ENCODE results near the gene HECW1.
"Not testable (repeated sequence)": the region's sequence is repeated elsewhere in the genome, so short reads cannot be mapped to it uniquely, and the experiment has no call there.

Gene HECW1

DNA sequence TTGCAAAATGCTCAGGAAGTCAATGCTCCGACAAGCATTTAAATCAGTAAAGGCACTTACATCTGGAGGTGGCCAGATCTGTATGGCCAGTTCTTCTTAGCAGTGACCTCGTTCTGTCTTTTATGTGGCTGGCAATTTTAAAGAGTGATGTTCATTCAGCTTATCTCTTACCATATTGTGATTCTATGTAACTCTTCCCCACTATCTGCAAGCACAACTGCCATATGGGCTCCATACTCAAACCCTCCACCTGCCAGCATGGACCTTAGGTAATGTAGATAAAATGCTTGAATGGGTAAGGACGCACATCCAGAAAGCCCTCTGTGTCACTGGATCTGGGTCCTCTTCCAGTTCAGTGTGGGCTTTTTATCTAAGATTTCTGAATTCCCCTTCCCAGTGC lies 428.0 kb downstream of the HECW1 start:
- no peak for DNase-seq (ENCODE audit: low spot score)

DNA sequence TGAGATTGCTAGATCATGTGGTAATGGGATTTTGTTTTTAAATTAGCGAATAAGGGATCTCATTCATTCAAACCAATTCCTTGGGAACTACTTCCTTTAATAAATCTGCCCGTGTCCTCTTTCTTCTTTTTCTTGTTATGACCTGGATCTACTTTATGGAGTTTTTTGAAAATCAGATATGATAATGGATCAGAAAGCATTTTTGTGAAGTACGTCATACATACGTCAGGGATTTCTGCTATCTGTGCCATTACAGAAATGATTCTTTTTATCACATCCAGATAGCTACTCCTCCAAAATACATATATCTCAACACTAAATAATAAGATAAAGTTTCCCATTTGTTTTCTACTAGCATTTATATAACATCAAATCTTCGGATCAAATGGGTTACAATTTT lies 430.3 kb downstream of the HECW1 start:
- DNase-seq (ENCODE audit: low spot score): no peak

DNA sequence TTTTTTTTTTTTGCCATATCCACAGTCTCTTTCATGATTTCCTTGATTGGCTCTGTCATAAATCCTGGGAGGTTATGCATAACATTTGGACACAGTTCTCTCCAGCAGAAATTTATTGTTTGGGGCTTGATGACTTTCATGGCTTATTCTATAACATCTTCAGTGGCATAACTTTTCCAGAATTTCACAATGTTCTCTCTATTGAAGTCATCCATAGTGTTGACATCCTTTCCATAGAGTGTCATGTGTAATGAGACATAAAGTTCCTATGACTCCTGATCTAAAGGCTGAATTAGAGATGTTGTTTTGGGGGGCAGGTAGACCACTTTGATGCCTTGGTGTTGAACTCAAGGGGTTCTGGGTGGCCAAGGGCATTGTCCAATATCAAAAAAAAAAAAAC lies 433.8 kb downstream of the HECW1 start:
- DNase-seq (ENCODE audit: low spot score): no peak

GRCh38 chr7:43550427-43550826 lies 438.0 kb downstream of the HECW1 start:
- no peak for DNase-seq (ENCODE audit: low spot score)

GRCh38 chr7:43552122-43552521 lies 439.7 kb downstream of the HECW1 start:
- DNase-seq (ENCODE audit: low spot score): no peak

GRCh38 chr7:43553999-43554398 lies 441.6 kb downstream of the HECW1 start:
- no peak for DNase-seq (ENCODE audit: low spot score)

DNA sequence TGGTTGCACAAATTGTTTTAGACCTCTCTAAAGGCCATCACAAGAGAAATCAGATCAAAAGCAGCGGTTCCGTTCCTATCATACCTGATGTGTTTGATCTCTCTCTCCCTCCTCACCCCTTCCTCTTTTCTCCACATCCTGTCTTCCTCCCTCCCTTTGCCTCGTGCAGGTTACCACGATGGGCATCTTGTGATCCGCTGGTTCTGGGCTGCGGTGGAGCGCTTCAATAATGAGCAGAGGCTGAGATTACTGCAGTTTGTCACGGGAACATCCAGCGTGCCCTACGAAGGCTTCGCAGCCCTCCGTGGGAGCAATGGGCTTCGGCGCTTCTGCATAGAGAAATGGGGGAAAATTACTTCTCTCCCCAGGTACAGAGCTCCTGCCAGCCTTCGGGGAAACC lies 442.0 kb downstream of the HECW1 start:
- no peak for DNase-seq (ENCODE audit: low spot score)

DNA sequence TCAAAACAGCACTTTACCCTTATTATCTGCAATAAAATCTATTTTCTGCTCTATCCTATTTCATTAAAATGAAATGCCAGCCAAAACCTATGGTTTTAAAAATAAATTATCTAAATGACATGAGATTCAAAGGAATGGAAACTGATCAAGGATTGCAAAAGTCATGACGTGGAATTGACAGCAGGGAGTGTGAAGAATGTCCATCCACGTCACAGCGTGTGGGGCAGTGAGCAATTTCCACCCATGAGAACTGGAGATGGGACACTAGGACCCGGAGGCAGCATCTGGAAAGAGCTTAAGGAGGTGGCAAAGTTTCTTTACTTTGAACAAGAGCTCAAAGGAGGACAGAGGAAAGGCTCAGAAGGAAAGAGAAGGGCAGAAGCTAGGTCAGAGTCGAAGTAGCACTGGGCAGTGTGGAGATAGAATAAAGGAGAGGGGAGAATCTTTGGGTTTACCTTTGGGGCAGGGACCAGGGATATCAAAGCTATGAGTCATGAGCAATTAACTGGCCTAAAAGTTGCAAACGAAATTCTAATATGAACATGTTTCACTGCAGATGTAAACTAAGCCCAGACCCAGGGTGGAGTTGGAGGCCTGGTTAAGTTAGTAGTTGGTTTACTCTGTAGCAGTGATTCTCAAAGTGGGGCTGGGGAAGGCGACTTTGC lies 445.5 kb downstream of the HECW1 start:
- no peak for DNase-seq (ENCODE audit: low spot score)

DNA sequence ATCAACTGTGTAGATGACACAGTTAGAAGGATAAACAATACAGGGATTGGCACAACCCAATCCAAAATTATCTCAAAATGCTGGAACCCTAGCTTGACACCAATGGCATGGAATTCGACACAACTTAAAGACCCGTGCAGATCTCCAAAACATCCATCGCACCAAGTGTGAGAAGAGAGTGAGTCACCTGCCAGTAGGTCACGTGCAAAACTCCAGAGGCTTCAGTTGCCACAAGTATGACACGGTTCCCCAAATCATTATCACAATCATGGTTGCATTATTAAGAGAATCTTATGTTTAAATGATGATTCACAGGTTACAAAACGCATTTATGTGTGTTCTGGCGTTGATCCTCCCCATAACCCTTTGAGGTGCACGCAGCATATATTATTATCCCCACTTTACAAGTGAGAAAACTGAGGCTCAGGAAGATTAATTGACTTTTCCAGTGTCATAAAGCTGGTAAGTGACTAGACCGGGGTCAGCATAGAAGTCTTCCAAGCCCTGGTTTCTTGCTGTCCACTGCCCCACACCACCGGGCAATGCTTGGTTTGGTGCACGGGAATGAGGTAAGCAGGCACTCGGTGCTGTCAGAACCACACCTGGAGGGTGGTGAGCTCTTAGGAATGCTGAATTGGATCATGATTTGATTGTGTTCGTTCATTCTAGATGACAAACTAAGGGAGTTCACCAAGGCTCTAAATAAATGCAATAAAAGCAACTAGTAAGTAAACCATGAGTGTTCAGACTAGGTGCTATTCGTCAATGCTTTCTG lies 446.9 kb downstream of the HECW1 start:
- no peak for DNase-seq (ENCODE audit: low spot score)

- DNase-seq (ENCODE audit: low spot score): no peak
Observed at GRCh38 chr7:43559946-43560335, 447.5 kb downstream of the HECW1 start.

- no peak for DNase-seq (ENCODE audit: low spot score)
Observed at GRCh38 chr7:43560742-43561330, 448.4 kb downstream of the HECW1 start.

DNA sequence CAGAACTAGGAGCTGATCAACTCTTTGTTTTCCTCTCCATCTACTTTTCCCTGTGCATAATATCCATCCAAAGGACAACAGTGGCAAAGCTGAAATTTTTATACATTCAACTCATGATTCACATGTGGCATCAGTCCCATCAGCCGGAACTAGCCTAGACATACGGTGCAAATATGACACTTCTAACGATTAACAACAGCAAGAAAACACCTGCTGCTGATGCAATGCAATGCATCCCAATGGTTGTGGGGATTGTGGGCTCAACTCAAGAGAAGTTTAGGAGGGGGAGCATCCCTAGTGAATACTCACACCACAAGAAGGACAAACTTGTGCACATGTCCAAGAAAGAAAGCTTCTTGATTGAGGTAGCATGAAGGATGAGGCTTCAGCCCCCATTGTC lies 449.9 kb downstream of the HECW1 start:
- no peak for DNase-seq (ENCODE audit: low spot score)

DNA sequence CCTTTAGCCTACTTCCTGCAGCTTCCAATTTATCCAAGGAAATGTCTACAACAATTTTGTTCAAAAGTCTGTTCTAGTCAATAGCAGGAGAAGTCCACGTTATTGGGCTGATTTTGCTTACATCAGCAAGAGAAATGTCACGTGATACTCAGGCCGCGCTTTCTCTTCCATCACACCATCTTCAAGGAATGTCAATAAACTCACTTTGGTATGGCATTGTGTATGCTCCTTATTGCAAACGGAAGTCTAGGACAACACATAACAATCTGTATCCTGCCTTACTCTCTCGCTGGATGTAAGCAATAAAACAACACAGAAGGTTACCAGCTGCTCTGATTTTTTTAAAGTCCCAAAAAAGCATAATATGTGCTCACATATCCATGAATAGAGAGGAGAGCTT lies 453.3 kb downstream of the HECW1 start:
- no peak for DNase-seq (ENCODE audit: low spot score)

DNA sequence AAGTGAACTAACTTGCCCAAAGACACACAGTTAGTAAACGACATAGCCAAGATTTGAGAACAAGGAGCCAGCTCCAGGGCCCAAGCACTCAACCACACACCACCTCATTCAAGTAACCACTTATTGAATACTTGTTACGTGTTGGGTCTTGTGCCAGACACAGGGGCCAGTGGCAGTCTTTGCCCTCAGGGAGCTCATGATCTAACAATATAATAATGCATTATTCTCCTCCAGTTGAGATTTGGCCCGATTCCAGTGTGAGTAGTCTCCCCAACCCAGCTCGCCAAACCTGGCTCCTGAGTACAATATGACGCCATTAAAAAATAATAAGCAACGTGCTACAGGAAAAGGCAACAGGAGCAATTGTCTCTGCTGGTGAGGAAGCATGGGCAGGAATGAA lies 456.1 kb downstream of the HECW1 start:
- no peak for DNase-seq (ENCODE audit: low spot score)

- no peak for DNase-seq (ENCODE audit: low spot score)
Observed at GRCh38 chr7:43569424-43569823, 457.0 kb downstream of the HECW1 start.

DNA sequence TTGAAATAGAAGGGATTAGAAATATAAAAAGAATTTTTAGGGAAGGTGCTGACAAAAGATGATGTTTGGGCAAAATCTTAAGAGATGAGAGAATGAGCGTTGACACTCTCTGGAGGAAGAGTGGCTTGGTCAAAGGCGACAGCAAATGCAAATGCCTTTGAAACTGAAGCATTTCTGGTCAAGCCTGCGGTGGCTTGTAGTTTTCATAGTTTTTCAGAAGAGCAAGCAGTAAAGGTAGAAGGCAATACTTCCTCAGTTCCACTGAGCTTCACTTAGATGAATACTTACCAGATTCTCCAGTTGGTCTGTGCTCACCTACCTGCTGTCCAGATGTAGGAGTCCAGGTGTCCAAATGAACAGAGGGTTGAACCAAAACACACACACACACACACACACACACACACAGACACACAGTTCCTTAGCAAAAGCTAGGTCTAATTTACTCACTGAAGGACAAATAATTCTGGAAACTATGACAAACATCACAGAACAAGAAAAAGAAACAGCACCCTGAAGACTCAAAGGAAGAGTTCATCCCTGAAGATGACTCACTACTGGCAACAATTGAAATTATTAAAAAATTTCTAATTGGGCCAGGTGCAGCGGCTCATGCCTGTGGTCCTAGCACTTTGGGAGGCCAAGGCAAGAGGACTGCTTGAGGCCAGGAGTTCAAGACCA lies 458.4 kb downstream of the HECW1 start:
- no peak for DNase-seq (ENCODE audit: low spot score)

DNA sequence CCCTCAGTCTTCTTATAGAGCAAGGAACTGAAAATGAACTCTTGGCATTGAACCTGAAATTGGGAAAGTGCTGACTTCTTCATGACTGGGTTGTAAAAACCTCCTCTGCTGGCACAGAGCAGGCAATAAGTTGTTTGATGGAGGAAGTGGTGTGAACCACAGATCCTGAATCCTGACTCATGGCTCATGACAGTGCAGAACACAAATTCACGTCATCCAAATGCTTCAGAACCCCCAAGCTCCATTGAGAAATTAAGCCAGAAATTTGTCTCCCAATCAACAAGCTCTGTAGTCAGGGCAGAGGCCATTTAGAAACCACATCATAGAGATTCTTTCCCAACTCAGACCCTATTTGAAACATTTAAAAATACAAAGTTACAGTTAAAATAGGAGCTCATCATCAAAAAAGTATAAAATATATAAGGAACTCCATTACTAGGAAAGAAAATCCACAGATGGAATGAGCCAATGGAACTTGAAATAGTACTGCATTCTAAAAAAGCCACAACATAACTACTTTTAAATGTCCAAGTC lies 460.1 kb downstream of the HECW1 start:
- no peak for DNase-seq (ENCODE audit: low spot score)

GRCh38 chr7:43573832-43574231 lies 461.4 kb downstream of the HECW1 start:
- DNase-seq (ENCODE audit: low spot score): not testable (repeated sequence)

DNA sequence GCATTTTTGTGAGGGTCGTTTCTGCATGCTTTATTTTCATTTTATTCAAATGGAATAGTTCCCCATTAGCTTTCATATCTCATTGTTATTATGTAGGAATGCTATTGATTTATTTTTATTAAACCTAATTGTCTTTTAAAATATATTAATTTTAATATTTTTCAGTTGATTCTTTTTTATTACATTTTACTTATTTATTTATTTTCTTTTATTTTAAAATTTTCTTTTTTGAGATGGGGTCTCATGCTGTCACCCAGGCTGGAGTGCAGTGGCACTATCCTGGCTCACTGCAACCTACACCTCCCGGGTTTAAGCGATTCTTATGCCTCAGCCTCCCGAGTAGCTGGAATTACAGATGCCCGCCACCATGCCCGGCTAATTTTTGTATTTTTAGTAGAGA lies 463.1 kb downstream of the HECW1 start:
- DNase-seq (ENCODE audit: low spot score): no peak

- no peak for DNase-seq (ENCODE audit: low spot score)
Observed at GRCh38 chr7:43576241-43576640, 463.8 kb downstream of the HECW1 start.

DNA sequence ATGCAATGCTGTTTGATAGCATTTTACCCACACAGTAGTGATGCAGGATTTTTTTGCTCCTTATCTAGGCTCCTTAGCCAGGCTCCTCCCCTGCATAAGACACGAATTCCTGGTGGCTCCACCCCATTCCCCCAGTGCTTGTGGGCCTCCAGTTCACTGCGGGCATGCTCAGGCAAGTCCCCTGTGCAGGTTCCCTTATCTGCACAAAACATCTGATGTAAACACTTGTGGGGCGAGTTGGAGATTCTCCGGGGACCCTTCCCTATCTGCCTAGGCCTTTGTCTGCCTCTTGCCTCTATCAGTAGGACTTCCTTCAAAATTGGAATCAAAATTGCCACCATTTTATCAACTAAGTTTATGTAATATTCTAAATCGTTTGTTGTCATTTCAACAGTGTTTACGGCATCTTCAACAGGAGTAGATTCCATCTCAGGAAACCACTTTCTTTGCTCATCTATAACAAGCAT lies 465.1 kb downstream of the HECW1 start:
- no peak for DNase-seq (ENCODE audit: low spot score)

Measured in ecto neural progenitor cell (in vitro differentiated cells).